GM18520 (cell line): ENCODE data around the gene UBE2F.
"Not testable (repeated sequence)": the region's sequence is repeated elsewhere in the genome, so short reads cannot be mapped to it uniquely, and the experiment has no call there.

Source experiments
- ATAC-seq: cut with Tn5 transposase; IDR thresholded peaks from one replicate; pipeline ENCODE4 v1.9.1; 2021; ENCODE audit not compliant: unreplicated experiment

UBE2F gene

GRCh38 chr2:238013806-238014205 lies 47.0 kb downstream of the UBE2F start:
- no peak for ATAC-seq

GRCh38 chr2:238015705-238016104 lies 48.9 kb downstream of the UBE2F start:
- no peak for ATAC-seq

- no peak for ATAC-seq
These were observed 49.7 kb downstream of the UBE2F start for GRCh38 chr2:238016526-238016925.

GRCh38 chr2:238019962-238020361 lies 53.1 kb downstream of the UBE2F start:
- no peak for ATAC-seq

GRCh38 chr2:238020816-238021215 lies 54.0 kb downstream of the UBE2F start:
- no peak for ATAC-seq

GRCh38 chr2:238021327-238021726 lies 54.5 kb downstream of the UBE2F start:
- no peak for ATAC-seq

- ATAC-seq, result no peak
These were observed 55.9 kb downstream of the UBE2F start for GRCh38 chr2:238022594-238023157.

- no peak for ATAC-seq
These were observed 56.8 kb downstream of the UBE2F start for GRCh38 chr2:238023608-238024007.

- ATAC-seq, result no peak
These were observed 58.2 kb downstream of the UBE2F start for GRCh38 chr2:238024986-238025385.

- ATAC-seq, result no peak
These were observed 59.0 kb downstream of the UBE2F start for GRCh38 chr2:238025741-238026360.

GRCh38 chr2:238027058-238027457 lies 60.2 kb downstream of the UBE2F start:
- no peak for ATAC-seq

GRCh38 chr2:238027591-238028415 lies 61.0 kb downstream of the UBE2F start:
- no peak for ATAC-seq

GRCh38 chr2:238029853-238030252 lies 63.0 kb downstream of the UBE2F start:
- no peak for ATAC-seq

- ATAC-seq, result no peak
These were observed 63.8 kb downstream of the UBE2F start for GRCh38 chr2:238030422-238031155.

- no peak for ATAC-seq
These were observed 64.9 kb downstream of the UBE2F start for GRCh38 chr2:238031751-238032150.

GRCh38 chr2:238032755-238033337 lies 66.0 kb downstream of the UBE2F start:
- ATAC-seq, result no peak

GRCh38 chr2:238033991-238034390 lies 67.2 kb downstream of the UBE2F start:
- not testable (repeated sequence) for ATAC-seq

- ATAC-seq, result no peak
These were observed 71.4 kb downstream of the UBE2F start for GRCh38 chr2:238038203-238038602.

GRCh38 chr2:238039151-238039550 lies 72.3 kb downstream of the UBE2F start:
- no peak for ATAC-seq

GRCh38 chr2:238039985-238040384 lies 73.2 kb downstream of the UBE2F start:
- no peak for ATAC-seq

- ATAC-seq, result no peak
These were observed 74.1 kb downstream of the UBE2F start for GRCh38 chr2:238040918-238041317.
